DND-41 (cell line): ENCODE results near the gene LAMB3.

Experiments used
- EZH2 ChIP-seq: IDR thresholded peaks from 3 replicates; pipeline ENCODE4 v1.6.1; 2012; ENCODE audit warnings: borderline replicate concordance, low read depth, mild to moderate bottlenecking, moderate library complexity, low read length, inconsistent platforms; ENCODE audit not compliant: severe bottlenecking
- TF ChIP-seq, protein P1 (sequence below): IDR thresholded peaks from 2 replicates; pipeline ENCODE4 v1.5.1; 2012; ENCODE audit warnings: borderline replicate concordance, low read length, moderate library complexity, mild to moderate bottlenecking; ENCODE audit not compliant: poor library complexity, severe bottlenecking; ENCODE audit errors: extremely low read depth

DNA sequence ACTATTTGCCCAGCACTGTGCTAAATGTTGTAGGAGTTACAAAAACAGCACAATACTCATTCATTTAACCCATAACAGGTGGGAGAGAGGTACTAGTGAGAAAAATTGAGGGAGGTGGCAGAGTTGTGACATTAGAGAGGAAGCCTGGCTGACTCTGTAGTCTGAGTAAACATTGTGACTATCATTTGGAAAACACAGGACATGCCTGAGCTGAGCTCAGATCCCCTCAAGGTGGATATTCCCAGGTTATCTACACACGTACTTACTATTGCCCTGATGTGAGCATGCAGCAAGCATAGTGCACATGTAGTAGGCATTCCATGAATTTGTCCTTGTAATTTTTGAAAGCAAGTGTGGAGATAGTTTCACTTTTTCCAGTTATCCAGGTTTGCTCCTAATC lies 57.8 kb downstream of the LAMB3 start:
- TF ChIP-seq, protein P1, sequence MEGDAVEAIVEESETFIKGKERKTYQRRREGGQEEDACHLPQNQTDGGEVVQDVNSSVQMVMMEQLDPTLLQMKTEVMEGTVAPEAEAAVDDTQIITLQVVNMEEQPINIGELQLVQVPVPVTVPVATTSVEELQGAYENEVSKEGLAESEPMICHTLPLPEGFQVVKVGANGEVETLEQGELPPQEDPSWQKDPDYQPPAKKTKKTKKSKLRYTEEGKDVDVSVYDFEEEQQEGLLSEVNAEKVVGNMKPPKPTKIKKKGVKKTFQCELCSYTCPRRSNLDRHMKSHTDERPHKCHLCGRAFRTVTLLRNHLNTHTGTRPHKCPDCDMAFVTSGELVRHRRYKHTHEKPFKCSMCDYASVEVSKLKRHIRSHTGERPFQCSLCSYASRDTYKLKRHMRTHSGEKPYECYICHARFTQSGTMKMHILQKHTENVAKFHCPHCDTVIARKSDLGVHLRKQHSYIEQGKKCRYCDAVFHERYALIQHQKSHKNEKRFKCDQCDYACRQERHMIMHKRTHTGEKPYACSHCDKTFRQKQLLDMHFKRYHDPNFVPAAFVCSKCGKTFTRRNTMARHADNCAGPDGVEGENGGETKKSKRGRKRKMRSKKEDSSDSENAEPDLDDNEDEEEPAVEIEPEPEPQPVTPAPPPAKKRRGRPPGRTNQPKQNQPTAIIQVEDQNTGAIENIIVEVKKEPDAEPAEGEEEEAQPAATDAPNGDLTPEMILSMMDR: no peak
- no peak for TF ChIP-seq EZH2
